Astrocyte (in vitro differentiated cells and primary cell): ENCODE measurements around the gene ERFE. TPM values are rescaled to one million over a fixed set of nuclear protein-coding genes. Genes with fewer than 3 reads are reported as not detected.

Experiments
- DNase-seq: peaks from one replicate; pipeline ENCODE4 v3.0.0-alpha.2; 2010; ENCODE audit warnings: low read depth
- FAIRE-seq: peaks from 2 replicates; lab custom pipeline; 2011; peaks lifted over from hg19 to GRCh38; lab: Jason Lieb, UNC
- H2AFZ ChIP-seq: 2 replicates; pipeline ENCODE4 v1.6.0; 2012; ENCODE audit warnings: low read depth, low read length, inconsistent platforms
- H3K27ac ChIP-seq: 2 replicates; pipeline ENCODE4 v1.5.1; 2011; ENCODE audit warnings: low read depth, low read length, inconsistent platforms
- H3K27me3 ChIP-seq: 2 replicates; pipeline ENCODE4 v1.6.0; 2011; ENCODE audit warnings: low read length, inconsistent platforms; ENCODE audit not compliant: insufficient read depth
- H3K36me3 ChIP-seq: 2 replicates; pipeline ENCODE4 v1.5.1; 2011; ENCODE audit warnings: low read length, inconsistent platforms; ENCODE audit not compliant: insufficient read depth
- H3K4me1 ChIP-seq: 2 replicates; pipeline ENCODE4 v1.5.1; 2011; ENCODE audit warnings: low read length, inconsistent platforms; ENCODE audit not compliant: insufficient read depth
- H3K4me2 ChIP-seq: 2 replicates; pipeline ENCODE4 v1.6.0; 2012; ENCODE audit warnings: low read length, inconsistent platforms
- H3K4me3 ChIP-seq: 2 replicates; pipeline ENCODE4 v1.5.1; 2011; ENCODE audit warnings: low read depth, mild to moderate bottlenecking, low read length, inconsistent platforms; ENCODE audit not compliant: insufficient read depth
- H3K79me2 ChIP-seq: 2 replicates; pipeline ENCODE4 v1.6.0; 2012; ENCODE audit warnings: mild to moderate bottlenecking, low read length, inconsistent platforms; ENCODE audit not compliant: insufficient read depth
- H3K9ac ChIP-seq: 2 replicates; pipeline ENCODE4 v1.6.0; 2012; ENCODE audit warnings: mild to moderate bottlenecking, low read length, inconsistent platforms
- H3K9me3 ChIP-seq: 2 replicates; pipeline ENCODE4 v1.5.1; 2012; ENCODE audit warnings: low read depth, mild to moderate bottlenecking, low read length, inconsistent platforms; ENCODE audit not compliant: insufficient read depth
- H4K20me1 ChIP-seq: 2 replicates; pipeline ENCODE4 v1.6.0; 2012; ENCODE audit warnings: low read length, inconsistent platforms; ENCODE audit not compliant: insufficient read depth
- H3K27ac Mint-ChIP-seq: one replicate; pipeline ENCODE4 v1.8.0; 2021; ENCODE audit warnings: mild to moderate bottlenecking, mixed read lengths; ENCODE audit not compliant: unreplicated experiment
- H3K27me3 Mint-ChIP-seq: one replicate; pipeline ENCODE4 v1.8.0; 2021; ENCODE audit warnings: low read depth, mixed read lengths; ENCODE audit not compliant: unreplicated experiment
- H3K36me3 Mint-ChIP-seq: one replicate; pipeline ENCODE4 v1.8.0; 2021; ENCODE audit warnings: low read depth, mixed read lengths; ENCODE audit not compliant: unreplicated experiment
- H3K4me1 Mint-ChIP-seq: one replicate; pipeline ENCODE4 v1.8.0; 2021; ENCODE audit warnings: low read depth, mixed read lengths; ENCODE audit not compliant: unreplicated experiment
- H3K4me3 Mint-ChIP-seq: one replicate; pipeline ENCODE4 v1.8.0; 2021; ENCODE audit warnings: mild to moderate bottlenecking, moderate library complexity, mixed read lengths; ENCODE audit not compliant: unreplicated experiment
- H3K9me3 Mint-ChIP-seq: one replicate; pipeline ENCODE4 v1.8.0; 2021; ENCODE audit warnings: mild to moderate bottlenecking, mixed read lengths; ENCODE audit not compliant: unreplicated experiment
- EZH2 ChIP-seq: IDR thresholded peaks from 2 replicates; pipeline ENCODE4 v1.6.1; 2012; ENCODE audit warnings: mild to moderate bottlenecking, low read length, inconsistent platforms; ENCODE audit not compliant: insufficient read depth
- total RNA-seq: library from RNA; stranded (reverse); gene quantifications from 2 replicates; pipeline ENCODE4 v1.2.1, GENCODE V29; 2021
- TF ChIP-seq, protein P1 (sequence below): IDR thresholded peaks from 2 replicates; pipeline ENCODE4 v1.5.1; 2011; ENCODE audit warnings: low read depth, mild to moderate bottlenecking, inconsistent platforms, low read length, moderate library complexity; ENCODE audit not compliant: insufficient read depth

ERFE gene
- total RNA-seq, 1 donor from 2014 or later: 1.4 TPM

- Histone ChIP-seq H4K20me1 (peaks cover 28% of the 10 kb centered on the region), H2AFZ (no peak overlapping the region), H3K4me1 (no peaks in the 10 kb centered on the region), H3K27ac (no peak overlapping the region), H3K4me2 (no peak overlapping the region), H3K27me3 (no peaks in the 10 kb centered on the region), H3K79me2 (peaks cover 3% of the 10 kb centered on the region), H3K4me3 (no peak overlapping the region), H3K9ac (no peak overlapping the region), H3K36me3 (peaks cover 85% of the 10 kb centered on the region), H3K9me3 (no peaks in the 10 kb centered on the region)
- DNase-seq: no peak
- Mint-ChIP-seq H3K4me3 (no peak overlapping the region), H3K27ac (no peak overlapping the region), H3K27me3 (no peaks in the 10 kb centered on the region), H3K36me3 (peaks cover 33% of the 10 kb centered on the region), H3K9me3 (no peaks in the 10 kb centered on the region), H3K4me1 (peaks cover 21% of the 10 kb centered on the region)
- FAIRE-seq: no peak
- no peak for TF ChIP-seq EZH2
- TF ChIP-seq, protein P1, sequence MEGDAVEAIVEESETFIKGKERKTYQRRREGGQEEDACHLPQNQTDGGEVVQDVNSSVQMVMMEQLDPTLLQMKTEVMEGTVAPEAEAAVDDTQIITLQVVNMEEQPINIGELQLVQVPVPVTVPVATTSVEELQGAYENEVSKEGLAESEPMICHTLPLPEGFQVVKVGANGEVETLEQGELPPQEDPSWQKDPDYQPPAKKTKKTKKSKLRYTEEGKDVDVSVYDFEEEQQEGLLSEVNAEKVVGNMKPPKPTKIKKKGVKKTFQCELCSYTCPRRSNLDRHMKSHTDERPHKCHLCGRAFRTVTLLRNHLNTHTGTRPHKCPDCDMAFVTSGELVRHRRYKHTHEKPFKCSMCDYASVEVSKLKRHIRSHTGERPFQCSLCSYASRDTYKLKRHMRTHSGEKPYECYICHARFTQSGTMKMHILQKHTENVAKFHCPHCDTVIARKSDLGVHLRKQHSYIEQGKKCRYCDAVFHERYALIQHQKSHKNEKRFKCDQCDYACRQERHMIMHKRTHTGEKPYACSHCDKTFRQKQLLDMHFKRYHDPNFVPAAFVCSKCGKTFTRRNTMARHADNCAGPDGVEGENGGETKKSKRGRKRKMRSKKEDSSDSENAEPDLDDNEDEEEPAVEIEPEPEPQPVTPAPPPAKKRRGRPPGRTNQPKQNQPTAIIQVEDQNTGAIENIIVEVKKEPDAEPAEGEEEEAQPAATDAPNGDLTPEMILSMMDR: no peak
Observed at GRCh38 chr2:238182362-238182761, 23.6 kb downstream of the ERFE start.

- peak overlapping the region; percentile 33 for H3K9ac ChIP-seq
- peak overlapping the region; percentile 75 for H3K27ac Mint-ChIP-seq
- H3K4me2 ChIP-seq: peak overlapping the region; percentile 18
- no peaks in the 10 kb centered on the region for H3K9me3 ChIP-seq
- TF ChIP-seq, protein P1: no peak
- TF ChIP-seq EZH2: no peak
- no peaks in the 10 kb centered on the region for H3K9me3 Mint-ChIP-seq
- peaks cover 35% of the 10 kb centered on the region for H4K20me1 ChIP-seq
- peaks cover 21% of the 10 kb centered on the region for H3K4me1 Mint-ChIP-seq
- H3K4me3 Mint-ChIP-seq: peak overlapping the region; percentile 55
- no peaks in the 10 kb centered on the region for H3K27me3 Mint-ChIP-seq
- DNase-seq (peak; percentile 70), FAIRE-seq (no peak)
- H3K36me3 Mint-ChIP-seq: peaks cover 35% of the 10 kb centered on the region
- peak overlapping the region; percentile 52 for H3K27ac ChIP-seq
- peaks cover 87% of the 10 kb centered on the region for H3K36me3 ChIP-seq
- H3K4me3 ChIP-seq: no peak overlapping the region
- H3K27me3 ChIP-seq: no peaks in the 10 kb centered on the region
- H3K4me1 ChIP-seq: no peaks in the 10 kb centered on the region
- H2AFZ ChIP-seq: no peak overlapping the region
- peaks cover 6% of the 10 kb centered on the region for H3K79me2 ChIP-seq
Observed at GRCh38 chr2:238183821-238184220, 25.1 kb downstream of the ERFE start.
